ES-I3 (cell line): Measurements from ENCODE around the gene LRRFIP1.

Experiments used
- H3K36me3 ChIP-seq: 2 replicates; pipeline ENCODE4 v1.6.1; 2013; ENCODE audit warnings: mild to moderate bottlenecking, low read length, control low read depth, moderate library complexity; ENCODE audit not compliant: insufficient read depth
- H3K4me1 ChIP-seq: 2 replicates; pipeline ENCODE4 v1.6.1; 2013; ENCODE audit warnings: mild to moderate bottlenecking, control low read depth, low read length; ENCODE audit not compliant: insufficient read depth
- H3K9ac ChIP-seq: 2 replicates; pipeline ENCODE4 v1.6.1; 2013; ENCODE audit warnings: low read depth, mild to moderate bottlenecking, low read length, moderate library complexity
- H3K9me3 ChIP-seq: 2 replicates; pipeline ENCODE4 v1.6.1; 2013; ENCODE audit warnings: mild to moderate bottlenecking, low read length, moderate library complexity; ENCODE audit not compliant: control insufficient read depth, insufficient read depth

Gene LRRFIP1

DNA sequence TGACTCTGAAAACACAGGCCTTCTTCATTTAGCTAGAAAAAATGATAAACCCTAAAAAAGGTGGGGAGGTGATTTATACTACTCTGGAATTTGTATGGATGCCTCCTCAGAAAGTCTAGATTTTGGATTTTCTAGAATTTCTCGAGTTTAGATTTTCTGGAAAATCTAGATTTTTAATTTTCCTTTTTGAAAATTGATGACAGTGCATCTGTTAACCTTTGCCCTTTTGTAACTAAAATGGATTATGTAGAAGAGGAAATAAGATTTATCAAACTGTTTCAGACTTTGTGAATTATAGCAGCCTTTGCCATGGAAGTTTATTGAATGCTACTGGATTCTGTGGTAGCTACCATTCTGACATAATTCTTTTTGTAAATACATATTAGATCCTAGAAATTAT, 95.6 kb downstream of the LRRFIP1 start:
- peaks cover 17% of the 10 kb centered on the region for H3K4me1 ChIP-seq
- H3K9me3 ChIP-seq: no peaks in the 10 kb centered on the region
- no peaks in the 10 kb centered on the region; the same call in 1 of the 2 replicates for H3K36me3 ChIP-seq
- no peak overlapping the region for H3K9ac ChIP-seq

DNA sequence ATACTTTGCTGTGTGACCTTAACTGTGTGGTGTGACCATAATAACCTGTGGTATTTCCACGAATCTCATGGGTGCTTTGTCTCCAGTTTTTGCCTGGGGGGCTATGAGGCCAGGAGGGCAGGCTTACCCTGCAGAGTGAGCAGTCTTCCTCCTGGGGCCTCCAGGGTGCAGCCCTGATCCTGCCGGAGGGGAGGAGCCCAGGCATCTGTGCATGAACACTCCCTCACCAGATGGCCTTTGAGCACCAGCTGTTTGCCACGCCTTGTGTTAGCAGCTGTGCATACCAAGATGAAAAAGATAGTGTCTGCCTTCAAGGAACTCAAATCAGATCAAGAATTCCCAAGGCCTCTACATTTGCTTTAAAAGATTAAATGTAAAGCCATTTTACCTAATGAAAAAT, 96.2 kb downstream of the LRRFIP1 start:
- Histone ChIP-seq H3K9me3 (no peaks in the 10 kb centered on the region), H3K9ac (no peak overlapping the region), H3K36me3 (no peaks in the 10 kb centered on the region; the same call in 1 of the 2 replicates), H3K4me1 (peaks cover 17% of the 10 kb centered on the region)

DNA sequence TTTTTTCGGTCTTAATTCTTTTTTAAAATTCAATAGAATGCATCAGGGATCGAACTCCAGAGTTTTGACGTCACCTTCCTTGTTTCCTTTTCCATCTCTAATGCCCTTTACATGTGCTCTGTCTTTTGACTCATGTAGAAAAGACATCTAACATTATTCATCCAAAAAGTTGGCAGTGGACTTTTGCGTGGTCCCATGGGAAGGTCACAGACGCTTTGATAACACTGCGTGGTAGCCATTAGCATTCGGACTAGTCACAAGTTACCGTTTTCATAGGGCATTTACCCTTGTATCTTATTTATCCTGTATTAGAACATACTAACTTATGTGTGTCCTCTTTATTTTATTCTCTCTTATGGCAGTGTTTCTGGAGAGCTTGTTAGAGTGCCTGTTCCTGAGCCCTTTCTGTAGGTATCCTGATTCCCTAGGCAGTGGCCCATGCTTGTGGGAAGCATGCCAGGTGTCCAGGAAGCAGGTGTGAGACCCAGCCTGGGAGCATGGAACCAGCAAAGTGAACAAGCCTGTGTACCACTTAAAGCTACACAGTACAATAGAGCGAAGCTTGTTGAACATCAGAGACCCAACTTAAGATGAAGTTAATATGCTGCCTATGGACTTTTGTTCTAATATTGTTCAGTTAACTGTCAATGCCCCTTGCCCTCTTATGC, 97.6 kb downstream of the LRRFIP1 start:
- H3K4me1 ChIP-seq: peaks cover 17% of the 10 kb centered on the region
- no peak overlapping the region; the same call in 1 of the 2 replicates for H3K9ac ChIP-seq
- H3K36me3 ChIP-seq: no peaks in the 10 kb centered on the region; the same call in 1 of the 2 replicates
- no peaks in the 10 kb centered on the region for H3K9me3 ChIP-seq

DNA sequence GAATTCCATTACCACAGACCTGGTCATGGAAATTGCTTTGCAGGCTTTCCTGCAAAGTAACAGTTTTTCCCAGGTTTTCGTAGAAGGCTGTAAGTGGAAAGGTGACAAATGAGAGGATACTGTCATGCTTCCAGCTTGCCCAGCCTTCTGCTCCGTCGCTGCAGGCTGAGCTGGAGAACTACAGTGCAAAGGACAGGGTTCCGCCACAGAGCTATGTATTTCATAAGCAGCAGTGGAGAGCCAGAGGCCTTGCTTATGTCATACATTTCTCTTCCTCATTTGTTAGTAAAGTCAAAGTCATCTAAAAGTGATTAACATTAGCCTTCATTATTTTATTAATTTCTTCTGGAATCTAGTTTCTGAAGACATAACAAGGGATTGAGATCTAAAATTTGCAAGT, 98.3 kb downstream of the LRRFIP1 start:
- no peaks in the 10 kb centered on the region for H3K9me3 ChIP-seq
- peaks cover 14% of the 10 kb centered on the region for H3K4me1 ChIP-seq
- H3K36me3 ChIP-seq: no peaks in the 10 kb centered on the region; the same call in 1 of the 2 replicates
- no peak overlapping the region for H3K9ac ChIP-seq

DNA sequence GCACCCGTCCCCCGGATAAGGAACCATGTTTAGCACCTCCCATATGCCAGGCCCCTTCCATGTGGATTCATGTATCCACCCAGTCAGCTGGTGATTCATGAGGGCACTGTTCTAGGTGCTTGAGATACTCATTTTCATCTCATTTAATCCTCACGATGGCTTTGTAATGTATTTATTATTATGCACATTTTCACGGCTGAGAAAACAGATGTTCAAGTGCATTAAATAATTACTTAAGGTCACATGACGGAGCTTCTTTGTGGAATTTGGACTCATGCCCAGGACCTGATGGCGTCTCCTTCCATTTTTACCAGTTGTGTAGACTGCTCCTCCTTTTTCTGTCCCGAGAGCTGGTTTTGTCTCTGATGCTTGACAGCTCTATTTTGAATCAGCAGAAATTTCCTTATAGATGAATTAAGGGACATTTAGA, 99.0 kb downstream of the LRRFIP1 start:
- Histone ChIP-seq H3K36me3 (no peaks in the 10 kb centered on the region; the same call in 1 of the 2 replicates), H3K9me3 (no peaks in the 10 kb centered on the region), H3K4me1 (peaks cover 16% of the 10 kb centered on the region), H3K9ac (no peak overlapping the region)

DNA sequence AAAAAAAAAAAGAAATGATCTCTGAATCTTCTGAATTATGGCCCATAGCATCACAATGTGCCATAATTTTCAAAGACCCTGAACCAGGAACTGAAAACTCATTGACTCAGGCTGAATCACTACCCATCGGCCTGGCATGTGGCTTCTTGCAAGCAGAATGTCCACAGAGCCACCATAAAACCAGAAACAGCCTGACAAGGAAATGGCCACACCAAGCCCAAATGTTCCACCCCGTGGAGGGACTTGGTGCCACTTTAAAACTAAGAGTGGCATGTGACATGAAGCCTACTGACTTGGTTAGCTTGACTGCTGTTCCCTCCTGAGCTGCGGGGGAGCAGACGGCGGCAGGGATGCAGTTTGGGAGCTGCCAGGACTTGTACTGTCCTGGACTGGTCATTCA, 100.0 kb downstream of the LRRFIP1 start:
- no peak overlapping the region for H3K9ac ChIP-seq
- no peaks in the 10 kb centered on the region; the same call in 1 of the 2 replicates for H3K36me3 ChIP-seq
- peaks cover 25% of the 10 kb centered on the region for H3K4me1 ChIP-seq
- H3K9me3 ChIP-seq: no peaks in the 10 kb centered on the region

DNA sequence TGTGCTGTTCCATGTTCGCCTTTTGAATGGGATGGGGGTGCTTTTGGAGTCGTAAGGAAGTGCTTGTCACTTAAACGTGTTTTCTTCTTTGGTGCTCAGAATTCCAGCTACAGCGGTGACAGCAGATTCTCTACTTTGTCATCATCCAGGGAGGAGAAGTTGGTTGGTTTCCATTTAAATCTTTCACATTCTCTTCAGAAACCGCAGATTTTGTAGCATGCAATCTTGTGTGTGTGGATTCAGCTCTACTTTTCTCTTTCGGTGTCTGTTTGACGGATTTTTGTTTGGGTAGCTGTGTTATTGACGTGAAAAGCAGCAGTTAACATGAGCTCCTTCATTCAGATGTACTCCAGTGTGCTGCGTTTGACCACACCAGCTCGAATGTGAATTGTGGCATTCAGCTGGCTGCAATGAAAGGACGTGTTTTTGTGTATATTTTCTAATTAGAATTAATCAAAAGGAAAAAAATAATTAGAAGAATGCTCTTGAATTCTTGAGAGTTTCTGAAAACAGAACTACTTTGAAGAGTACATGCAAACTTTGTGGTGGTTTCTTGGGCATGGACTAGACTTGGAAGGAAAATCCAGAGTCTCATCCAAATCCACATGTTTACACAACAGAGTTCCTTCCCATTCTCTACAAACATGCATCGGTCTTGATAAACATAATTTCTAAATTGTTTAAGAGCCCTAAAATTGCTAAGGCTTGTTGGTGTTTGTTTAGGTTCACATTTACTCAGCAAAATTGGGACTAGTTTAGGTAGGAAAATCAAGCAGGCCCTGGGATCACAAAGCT, 102.5 kb downstream of the LRRFIP1 start:
- Histone ChIP-seq H3K9ac (no peak overlapping the region), H3K36me3 (no peaks in the 10 kb centered on the region), H3K9me3 (no peaks in the 10 kb centered on the region), H3K4me1 (peaks cover 36% of the 10 kb centered on the region)

DNA sequence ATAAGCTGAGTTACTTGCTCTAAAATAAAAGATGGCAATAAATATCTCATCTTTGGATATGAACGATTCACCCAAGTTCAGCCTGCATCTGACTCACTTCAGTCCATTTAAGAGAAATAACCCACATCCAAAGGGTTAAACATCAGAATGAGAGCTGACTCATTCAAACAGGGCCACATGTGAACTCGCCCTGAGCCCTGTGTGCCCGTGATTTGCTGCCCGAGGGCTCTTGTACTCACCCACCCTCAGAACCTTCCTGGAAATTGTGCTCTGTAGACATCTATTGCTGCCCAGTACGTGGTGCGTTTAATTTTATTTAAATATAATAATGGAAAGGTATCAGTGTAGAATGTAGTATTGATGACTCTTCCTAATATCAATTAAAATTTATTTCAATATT, 104.3 kb downstream of the LRRFIP1 start:
- H3K9ac ChIP-seq: no peak overlapping the region
- H3K9me3 ChIP-seq: no peaks in the 10 kb centered on the region
- H3K36me3 ChIP-seq: 0 out of 2 replicates have a peak, but pooled peaks cover 3% of the 10 kb centered on the region
- H3K4me1 ChIP-seq: peaks cover 38% of the 10 kb centered on the region

DNA sequence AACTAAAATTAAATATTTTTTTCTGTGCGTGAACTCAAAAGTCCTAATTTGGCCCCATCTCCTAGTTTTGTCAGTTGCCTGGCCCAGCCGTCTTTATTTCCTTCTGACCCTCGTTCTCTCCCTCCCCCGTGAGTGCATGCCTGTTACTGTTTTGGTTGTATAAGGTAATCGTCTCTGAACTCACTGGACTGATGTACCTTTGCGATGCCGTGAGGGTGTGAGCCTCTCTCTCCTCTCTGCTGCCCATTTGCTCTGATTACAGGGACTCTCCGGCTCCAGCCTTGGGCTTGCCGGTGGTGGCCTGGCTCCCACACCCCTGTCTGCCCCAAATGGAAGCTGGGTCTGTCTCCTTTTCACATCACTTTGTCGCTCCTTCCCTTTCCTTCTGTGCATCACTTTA, 104.7 kb downstream of the LRRFIP1 start:
- H3K9me3 ChIP-seq: no peaks in the 10 kb centered on the region
- peaks cover 38% of the 10 kb centered on the region for H3K4me1 ChIP-seq
- H3K36me3 ChIP-seq: 0 out of 2 replicates have a peak, but pooled peaks cover 3% of the 10 kb centered on the region
- H3K9ac ChIP-seq: no peak overlapping the region

DNA sequence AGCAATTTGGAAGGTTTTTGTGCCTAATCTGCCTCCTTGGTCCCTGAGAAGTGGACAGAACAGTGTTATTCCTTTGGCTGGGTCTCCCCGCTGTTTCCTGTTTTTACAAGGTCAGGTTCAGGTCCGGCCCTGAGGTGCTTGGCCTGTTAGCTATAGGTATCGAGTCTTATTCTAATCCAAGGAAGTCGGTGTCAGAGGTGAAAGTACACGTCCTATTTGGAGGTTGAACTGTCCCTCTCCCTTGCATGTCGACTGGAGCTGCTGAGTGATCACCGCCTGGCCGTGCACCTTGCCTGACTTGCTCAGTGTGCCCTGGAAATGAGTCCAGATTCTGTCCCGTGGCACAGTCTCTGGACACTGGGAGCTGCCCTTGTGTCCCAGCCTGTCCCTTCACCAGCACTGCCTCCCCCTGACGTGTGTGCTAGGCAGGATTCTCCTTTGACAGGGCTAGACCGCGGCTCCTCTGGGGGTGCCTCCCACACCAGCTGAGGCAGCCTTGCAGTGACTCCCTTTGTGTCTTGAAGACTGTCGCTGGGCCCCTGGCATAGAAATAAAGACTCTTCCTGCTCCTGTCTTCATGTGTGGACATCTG, 105.5 kb downstream of the LRRFIP1 start:
- peaks cover 38% of the 10 kb centered on the region for H3K4me1 ChIP-seq
- 0 out of 2 replicates have a peak, but pooled peaks cover 7% of the 10 kb centered on the region for H3K36me3 ChIP-seq
- no peaks in the 10 kb centered on the region for H3K9me3 ChIP-seq
- no peak overlapping the region for H3K9ac ChIP-seq

DNA sequence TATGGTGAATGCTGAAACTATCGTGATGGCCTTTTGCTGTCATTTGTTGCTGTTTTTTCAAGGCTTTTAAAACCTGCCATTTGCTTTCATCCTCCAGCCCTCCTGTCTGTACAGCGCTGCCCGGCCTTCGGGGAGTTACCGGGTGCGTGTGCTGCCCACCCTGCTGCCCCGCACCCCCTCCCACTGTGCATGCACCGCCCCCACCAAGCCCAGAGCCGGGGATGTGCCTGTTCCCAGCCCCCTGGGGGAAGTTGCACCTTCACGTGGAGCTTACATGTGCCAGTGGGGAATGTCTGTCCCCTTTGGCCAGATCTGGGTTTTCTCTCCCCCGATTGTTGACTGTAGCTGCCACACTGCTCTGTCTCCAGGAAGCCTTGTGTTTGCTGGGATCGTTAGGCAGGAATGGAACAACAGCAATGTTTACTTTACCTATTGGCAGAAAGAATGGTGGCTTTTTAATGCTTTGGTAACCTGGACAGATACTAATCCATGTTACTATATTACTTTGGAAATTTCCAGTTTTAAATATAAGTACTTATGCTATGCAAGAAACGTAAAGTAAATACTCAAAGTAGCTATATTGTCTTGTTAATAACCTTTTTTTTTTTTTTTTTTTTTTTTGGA, 106.4 kb downstream of the LRRFIP1 start:
- H3K36me3 ChIP-seq: 0 out of 2 replicates have a peak, but pooled peaks cover 9% of the 10 kb centered on the region
- peaks cover 42% of the 10 kb centered on the region for H3K4me1 ChIP-seq
- no peaks in the 10 kb centered on the region for H3K9me3 ChIP-seq
- no peak overlapping the region for H3K9ac ChIP-seq

DNA sequence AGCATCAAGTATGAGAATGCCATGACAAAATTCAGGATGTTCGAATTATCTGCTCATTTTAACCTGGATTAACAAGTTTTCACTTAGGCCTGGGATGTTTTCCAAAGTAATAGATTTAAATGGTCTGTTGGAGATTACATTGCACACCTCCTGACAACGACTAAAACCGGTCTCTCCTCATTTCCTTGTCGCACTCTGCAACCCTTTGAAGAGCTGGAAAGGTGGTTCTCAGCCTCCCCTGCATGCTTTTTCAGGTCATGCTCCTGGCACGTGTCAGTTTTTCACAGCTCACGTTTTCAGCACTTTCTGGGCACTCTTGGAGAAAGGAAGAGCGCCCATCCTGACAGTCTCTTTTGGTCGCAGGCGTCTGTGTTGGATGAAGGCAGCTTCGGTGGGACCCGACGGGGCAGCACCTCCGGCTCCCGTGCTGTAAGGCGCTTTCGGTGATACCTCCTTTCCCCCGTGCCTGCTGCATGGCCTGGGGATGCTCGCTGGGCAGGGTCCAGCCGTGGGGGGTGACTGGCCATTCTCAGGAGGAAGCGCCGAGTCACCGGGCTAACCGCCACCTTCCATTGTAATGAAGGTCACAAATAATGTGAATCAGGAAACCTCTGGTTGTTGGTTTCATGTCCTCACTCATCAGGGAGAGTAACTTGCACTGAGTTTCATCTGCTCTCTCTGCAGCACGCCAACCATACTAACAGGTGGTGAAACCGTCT, 107.7 kb downstream of the LRRFIP1 start:
- Histone ChIP-seq H3K9me3 (no peaks in the 10 kb centered on the region), H3K4me1 (peaks cover 45% of the 10 kb centered on the region), H3K9ac (no peak overlapping the region), H3K36me3 (0 out of 2 replicates have a peak, but pooled peaks cover 9% of the 10 kb centered on the region)

DNA sequence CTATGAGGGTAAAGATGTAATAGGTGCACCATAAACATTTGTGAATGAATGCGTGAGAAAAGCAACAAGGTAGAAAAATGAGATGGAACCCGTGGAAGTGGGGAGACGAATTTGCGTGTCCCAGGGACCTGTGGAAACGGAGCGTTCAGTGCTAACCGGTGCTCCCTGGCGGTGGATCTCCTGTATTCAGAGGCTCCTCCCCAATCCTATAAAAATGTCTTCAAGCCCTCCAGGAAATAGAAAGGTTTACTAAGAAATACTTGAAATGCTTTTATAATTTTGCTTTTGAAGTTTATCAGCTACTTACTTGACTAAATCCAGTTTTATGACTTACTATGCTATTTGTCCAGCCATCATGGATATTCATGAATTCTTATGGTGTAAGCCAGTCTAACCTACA, 108.4 kb downstream of the LRRFIP1 start:
- Histone ChIP-seq H3K36me3 (peaks cover 12% of the 10 kb centered on the region; the same call in 1 of the 2 replicates), H3K9me3 (no peaks in the 10 kb centered on the region), H3K9ac (no peak overlapping the region), H3K4me1 (peaks cover 45% of the 10 kb centered on the region)

DNA sequence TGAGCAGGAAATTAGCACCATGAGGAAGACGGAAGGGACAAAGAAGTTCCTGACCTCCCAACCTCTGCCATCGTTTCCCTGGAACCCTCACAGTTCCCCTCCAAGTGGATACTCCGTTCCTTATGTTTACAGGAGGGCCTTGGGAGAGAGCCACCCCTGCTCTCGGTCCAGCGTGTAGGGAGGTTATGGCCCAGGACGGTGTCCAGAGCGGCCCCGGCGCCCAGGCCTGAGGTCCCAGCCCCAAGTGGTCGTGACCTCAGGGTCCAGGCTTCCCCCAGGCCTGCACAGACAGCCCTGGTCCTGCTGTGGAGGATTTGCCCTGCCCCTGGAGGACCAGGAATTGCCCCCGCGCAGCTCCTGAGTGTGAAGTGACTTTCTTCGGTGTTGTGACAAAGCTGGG, 109.4 kb downstream of the LRRFIP1 start:
- peaks cover 12% of the 10 kb centered on the region; the same call in 1 of the 2 replicates for H3K36me3 ChIP-seq
- H3K4me1 ChIP-seq: peaks cover 36% of the 10 kb centered on the region
- H3K9ac ChIP-seq: no peak overlapping the region
- no peaks in the 10 kb centered on the region for H3K9me3 ChIP-seq
